ENCODE measurements around the gene PLEKHG7. TPM values are rescaled to one million over a fixed set of nuclear protein-coding genes. Genes with fewer than 3 reads are reported as not detected.
"Not testable (repeated sequence)": the region's sequence is repeated elsewhere in the genome, so short reads cannot be mapped to it uniquely, and the experiment has no call there.

PLEKHG7 gene
- total RNA-seq, 1 donor = 0.42 TPM

GRCh38 chr12:92785563-92785950 is 82.8 kb downstream of the PLEKHG7 start:
- Histone ChIP-seq H3K27me3 (ENCODE audit: insufficient read depth, low read length) (no peaks in the 10 kb centered on the region), H3K9me3 (ENCODE audit: low read depth, low read length) (no peaks in the 10 kb centered on the region), H3K4me1 (ENCODE audit: insufficient read depth, low read length) (no peaks in the 10 kb centered on the region), H3K4me3 (ENCODE audit: low read length) (no peak overlapping the region)

GRCh38 chr12:92786045-92786444 is 83.3 kb downstream of the PLEKHG7 start:
- H3K9me3 ChIP-seq (ENCODE audit: low read depth, low read length) = no peaks in the 10 kb centered on the region
- no peaks in the 10 kb centered on the region for H3K4me1 ChIP-seq (ENCODE audit: insufficient read depth, low read length)

GRCh38 chr12:92794356-92794755 is 91.6 kb downstream of the PLEKHG7 start:
- not testable (repeated sequence) for H3K9me3 ChIP-seq (ENCODE audit: low read depth, low read length); H3K27me3 ChIP-seq (ENCODE audit: insufficient read depth, low read length); H3K4me1 ChIP-seq (ENCODE audit: insufficient read depth, low read length); H3K4me3 ChIP-seq (ENCODE audit: low read length)

More at GRCh38 chr12:92786045-92786444, 83.3 kb downstream of the PLEKHG7 start:
- Histone ChIP-seq H3K4me3 (ENCODE audit: low read length) (no peak overlapping the region), H3K27me3 (ENCODE audit: insufficient read depth, low read length) (no peaks in the 10 kb centered on the region)

GRCh38 chr12:92794814-92795213 is 92.0 kb downstream of the PLEKHG7 start:
- H3K9me3 ChIP-seq (ENCODE audit: low read depth, low read length) = no peaks in the 10 kb centered on the region
- no peaks in the 10 kb centered on the region for H3K27me3 ChIP-seq (ENCODE audit: insufficient read depth, low read length)
- H3K4me1 ChIP-seq (ENCODE audit: insufficient read depth, low read length) = no peaks in the 10 kb centered on the region
- H3K4me3 ChIP-seq (ENCODE audit: low read length) = no peak overlapping the region

- no peaks in the 10 kb centered on the region for H3K9me3 ChIP-seq (ENCODE audit: low read depth, low read length)
- H3K4me3 ChIP-seq (ENCODE audit: low read length) = no peak overlapping the region
- H3K4me1 ChIP-seq (ENCODE audit: insufficient read depth, low read length) = no peaks in the 10 kb centered on the region
- no peaks in the 10 kb centered on the region for H3K27me3 ChIP-seq (ENCODE audit: insufficient read depth, low read length)
Measured at GRCh38 chr12:92796650-92797049, 93.9 kb downstream of the PLEKHG7 start.

GRCh38 chr12:92802906-92803305 is 100.1 kb downstream of the PLEKHG7 start:
- H3K4me1 ChIP-seq (ENCODE audit: insufficient read depth, low read length) = no peaks in the 10 kb centered on the region
- no peaks in the 10 kb centered on the region for H3K9me3 ChIP-seq (ENCODE audit: low read depth, low read length)

GRCh38 chr12:92803903-92804302 is 101.1 kb downstream of the PLEKHG7 start:
- Histone ChIP-seq H3K27me3 (ENCODE audit: insufficient read depth, low read length) (no peaks in the 10 kb centered on the region), H3K9me3 (ENCODE audit: low read depth, low read length) (no peaks in the 10 kb centered on the region), H3K4me1 (ENCODE audit: insufficient read depth, low read length) (no peaks in the 10 kb centered on the region), H3K4me3 (ENCODE audit: low read length) (no peak overlapping the region)

More at GRCh38 chr12:92802906-92803305, 100.1 kb downstream of the PLEKHG7 start:
- Histone ChIP-seq H3K27me3 (ENCODE audit: insufficient read depth, low read length) (no peaks in the 10 kb centered on the region), H3K4me3 (ENCODE audit: low read length) (no peak overlapping the region)

GRCh38 chr12:92810370-92810769 is 107.6 kb downstream of the PLEKHG7 start:
- no peaks in the 10 kb centered on the region for H3K27me3 ChIP-seq (ENCODE audit: insufficient read depth, low read length)

GRCh38 chr12:92814584-92814983 is 111.8 kb downstream of the PLEKHG7 start:
- H3K4me1 ChIP-seq (ENCODE audit: insufficient read depth, low read length) = no peaks in the 10 kb centered on the region
- no peak overlapping the region for H3K4me3 ChIP-seq (ENCODE audit: low read length)
- no peaks in the 10 kb centered on the region for H3K27me3 ChIP-seq (ENCODE audit: insufficient read depth, low read length)
- no peaks in the 10 kb centered on the region for H3K9me3 ChIP-seq (ENCODE audit: low read depth, low read length)

More at GRCh38 chr12:92810370-92810769, 107.6 kb downstream of the PLEKHG7 start:
- no peak overlapping the region for H3K4me3 ChIP-seq (ENCODE audit: low read length)
- no peaks in the 10 kb centered on the region for H3K9me3 ChIP-seq (ENCODE audit: low read depth, low read length)
- no peaks in the 10 kb centered on the region for H3K4me1 ChIP-seq (ENCODE audit: insufficient read depth, low read length)

GRCh38 chr12:92821142-92821541 is 118.4 kb downstream of the PLEKHG7 start:
- no peaks in the 10 kb centered on the region for H3K9me3 ChIP-seq (ENCODE audit: low read depth, low read length)
- no peak overlapping the region for H3K4me3 ChIP-seq (ENCODE audit: low read length)
- no peaks in the 10 kb centered on the region for H3K4me1 ChIP-seq (ENCODE audit: insufficient read depth, low read length)
- H3K27me3 ChIP-seq (ENCODE audit: insufficient read depth, low read length) = no peaks in the 10 kb centered on the region

Other genes starting within 250 kb of the PLEKHG7 start
- 6.2 TPM for gene EEA1, start 226.3 kb downstream of the PLEKHG7 start, total RNA-seq

Measured in mononuclear cell (primary cell).